ENCODE results near the gene VTI1A. TPM values are rescaled to one million over a fixed set of nuclear protein-coding genes. Genes with fewer than 3 reads are reported as not detected.

The VTI1A gene
- total and polyA plus RNA-seq, 9 donors = 8.8 to 23.5 (median 13.4) TPM

DNA sequence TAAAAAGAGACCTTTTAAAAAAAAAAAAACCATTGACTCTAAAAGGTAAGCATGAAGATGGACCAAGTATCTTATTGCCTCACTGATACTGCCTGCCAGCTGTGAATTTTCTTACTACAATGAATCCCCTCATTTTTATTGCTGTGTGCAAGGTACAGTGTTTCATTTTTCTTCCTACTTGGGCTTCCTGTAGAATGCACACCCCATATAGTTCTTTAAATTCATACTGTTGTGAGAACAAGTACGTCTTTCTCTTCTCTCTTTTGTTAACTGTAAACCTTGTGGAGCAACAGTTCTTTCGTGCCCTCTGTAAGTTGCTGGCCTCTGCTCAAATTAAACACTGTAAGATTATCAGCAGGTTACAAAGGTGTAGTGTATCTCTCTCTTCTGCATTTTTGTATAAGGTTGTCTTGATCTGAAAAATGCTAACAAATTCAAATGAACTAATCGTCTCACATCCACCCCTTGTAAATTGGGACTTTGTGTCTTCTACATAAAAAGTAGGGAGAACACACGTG, 105.6 kb downstream of the VTI1A start:
- H3K4me1 ChIP-seq (ENCODE audit: control insufficient read depth, insufficient read depth, low read length) = no peaks in the 10 kb centered on the region
- no peak overlapping the region for H3K4me3 ChIP-seq (ENCODE audit: low read length)
- no CpG with 5 or more reads among the region's 4 CpGs for WGBS (ENCODE audit: insufficient coverage)
- no peak for DNase-seq
- no peaks in the 10 kb centered on the region for H3K27me3 ChIP-seq (ENCODE audit: control insufficient read depth, insufficient read depth, low read length)
- no peak overlapping the region for H3K27ac ChIP-seq (ENCODE audit: low read length)
- H3K36me3 ChIP-seq (ENCODE audit: control insufficient read depth, insufficient read depth, low read length) = no peaks in the 10 kb centered on the region
- H3K9me3 ChIP-seq (replicated peaks; ENCODE audit: control insufficient read depth, low read depth, low read length) = no peaks in the 10 kb centered on the region

DNA sequence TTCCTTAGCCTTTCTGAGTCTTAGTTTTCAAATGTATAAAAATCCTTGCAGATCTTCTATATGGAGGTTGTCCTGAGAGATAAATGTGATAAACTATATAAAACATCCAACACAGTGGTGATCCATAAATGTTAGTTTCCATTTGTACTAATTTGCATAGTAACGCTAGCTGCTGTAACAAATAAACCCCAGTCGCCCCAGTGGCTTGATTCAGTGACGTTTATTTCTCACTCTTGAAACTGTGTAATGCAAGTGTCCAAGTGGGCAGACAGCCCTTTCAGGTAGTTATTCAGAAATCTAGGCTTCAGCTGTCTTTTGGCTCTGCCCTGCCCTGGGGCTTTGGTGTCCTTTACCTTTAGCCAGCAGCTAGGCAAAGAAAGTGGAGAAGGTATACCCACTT, 106.3 kb downstream of the VTI1A start:
- Histone ChIP-seq H3K4me1 (ENCODE audit: control insufficient read depth, insufficient read depth, low read length) (no peaks in the 10 kb centered on the region), H3K27me3 (ENCODE audit: control insufficient read depth, insufficient read depth, low read length) (no peaks in the 10 kb centered on the region), H3K27ac (ENCODE audit: low read length) (no peak overlapping the region), H3K4me3 (ENCODE audit: low read length) (no peak overlapping the region), H3K9me3 (replicated peaks; ENCODE audit: control insufficient read depth, low read depth, low read length) (no peaks in the 10 kb centered on the region), H3K36me3 (ENCODE audit: control insufficient read depth, insufficient read depth, low read length) (no peaks in the 10 kb centered on the region)
- WGBS (ENCODE audit: insufficient coverage) = 90% methylated on average over 3 of the region's 3 CpGs
- no peak for DNase-seq

DNA sequence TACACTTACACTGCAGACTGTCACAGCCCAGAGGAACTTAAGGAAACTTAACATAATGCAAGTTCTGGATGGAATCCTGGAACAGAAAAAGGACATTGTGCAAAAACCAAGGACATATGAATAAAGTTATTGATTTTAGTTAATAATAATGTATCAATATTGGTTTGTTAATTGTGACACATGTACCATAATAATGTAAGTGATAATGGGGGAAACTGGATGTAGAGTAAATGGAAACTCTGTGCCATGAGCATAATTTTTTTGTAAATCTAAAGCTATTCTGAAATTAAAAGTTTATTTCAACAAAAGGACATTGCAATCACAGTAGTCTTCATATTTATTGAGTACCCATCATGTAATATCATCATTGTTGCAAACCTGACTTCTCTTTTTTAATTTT, 107.2 kb downstream of the VTI1A start:
- H3K9me3 ChIP-seq (replicated peaks; ENCODE audit: control insufficient read depth, low read depth, low read length) = no peaks in the 10 kb centered on the region
- no peaks in the 10 kb centered on the region for H3K36me3 ChIP-seq (ENCODE audit: control insufficient read depth, insufficient read depth, low read length)
- no peak for DNase-seq
- H3K27me3 ChIP-seq (ENCODE audit: control insufficient read depth, insufficient read depth, low read length) = no peaks in the 10 kb centered on the region
- no peaks in the 10 kb centered on the region for H3K4me1 ChIP-seq (ENCODE audit: control insufficient read depth, insufficient read depth, low read length)
- H3K4me3 ChIP-seq (ENCODE audit: low read length) = no peak overlapping the region
- H3K27ac ChIP-seq (ENCODE audit: low read length) = no peak overlapping the region

- Histone ChIP-seq H3K4me1 (ENCODE audit: control insufficient read depth, insufficient read depth, low read length) (no peaks in the 10 kb centered on the region), H3K4me3 (ENCODE audit: low read length) (no peak overlapping the region), H3K36me3 (ENCODE audit: control insufficient read depth, insufficient read depth, low read length) (no peaks in the 10 kb centered on the region), H3K27me3 (ENCODE audit: control insufficient read depth, insufficient read depth, low read length) (no peaks in the 10 kb centered on the region), H3K27ac (ENCODE audit: low read length) (no peak overlapping the region), H3K9me3 (replicated peaks; ENCODE audit: control insufficient read depth, low read depth, low read length) (no peaks in the 10 kb centered on the region)
- no CpG with 5 or more reads among the region's 2 CpGs for WGBS (ENCODE audit: insufficient coverage)
- no peak for DNase-seq
These were observed 110.2 kb downstream of the VTI1A start for GRCh38 chr10:112557197-112557596.

DNA sequence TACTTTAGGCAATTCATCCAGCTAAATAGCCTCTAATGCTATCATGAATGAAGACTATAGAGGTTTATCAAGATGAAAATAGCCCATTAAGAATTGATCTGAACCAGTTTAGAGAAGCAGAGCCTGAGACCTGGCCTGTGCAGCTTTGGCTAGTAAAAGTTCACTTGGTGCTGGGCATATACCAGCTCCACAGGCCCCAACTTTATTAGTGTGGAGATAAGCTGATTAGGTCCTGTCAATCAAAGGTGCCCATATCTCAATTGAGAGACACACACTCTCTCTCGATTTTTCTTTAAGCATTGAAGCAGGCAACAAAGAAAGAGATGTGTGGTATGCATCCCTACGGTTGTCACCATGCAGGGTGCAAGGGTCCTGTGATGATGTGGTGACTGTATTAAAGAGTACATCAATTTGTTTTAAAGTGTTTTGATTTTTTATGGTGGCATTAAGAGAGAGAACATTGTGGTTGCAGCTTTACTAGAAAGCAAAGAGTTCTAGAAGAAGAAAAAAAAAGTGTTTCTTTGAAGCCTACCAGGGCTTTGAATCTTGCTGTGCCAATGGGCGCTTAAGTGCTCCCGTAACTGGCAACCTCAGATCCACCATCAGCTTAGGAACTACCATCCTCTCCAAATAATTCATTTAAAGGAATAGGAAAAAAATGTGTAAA, 111.6 kb downstream of the VTI1A start:
- H3K27ac ChIP-seq (ENCODE audit: low read length) = no peak overlapping the region
- no peaks in the 10 kb centered on the region for H3K27me3 ChIP-seq (ENCODE audit: control insufficient read depth, insufficient read depth, low read length)
- no peaks in the 10 kb centered on the region for H3K9me3 ChIP-seq (replicated peaks; ENCODE audit: control insufficient read depth, low read depth, low read length)
- no peaks in the 10 kb centered on the region for H3K36me3 ChIP-seq (ENCODE audit: control insufficient read depth, insufficient read depth, low read length)
- DNase-seq = no peak
- no peak overlapping the region for H3K4me3 ChIP-seq (ENCODE audit: low read length)
- H3K4me1 ChIP-seq (ENCODE audit: control insufficient read depth, insufficient read depth, low read length) = no peaks in the 10 kb centered on the region
- WGBS (ENCODE audit: insufficient coverage) = 88% methylated on average over 1 of the region's 4 CpGs

DNA sequence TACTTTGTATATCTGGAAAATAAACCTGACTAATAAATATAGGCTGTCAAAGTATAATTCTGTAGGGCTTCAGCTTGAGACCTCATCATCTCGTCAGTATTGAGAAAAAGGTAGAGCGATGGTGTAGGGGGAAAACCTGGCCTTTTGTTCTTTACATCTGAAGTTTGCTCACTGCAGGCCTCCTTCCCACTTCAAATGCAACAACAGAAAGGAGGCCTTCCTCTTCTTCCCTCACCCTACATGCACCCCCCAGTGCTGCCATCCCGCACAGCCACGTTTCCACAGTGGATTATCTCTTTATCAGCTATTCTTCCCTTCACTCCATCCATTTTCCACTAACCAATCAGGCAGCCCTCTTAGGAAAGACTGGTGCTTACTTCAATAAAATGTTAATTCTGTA, 112.3 kb downstream of the VTI1A start:
- Histone ChIP-seq H3K4me1 (ENCODE audit: control insufficient read depth, insufficient read depth, low read length) (no peaks in the 10 kb centered on the region), H3K27ac (ENCODE audit: low read length) (no peak overlapping the region), H3K4me3 (ENCODE audit: low read length) (no peak overlapping the region), H3K36me3 (ENCODE audit: control insufficient read depth, insufficient read depth, low read length) (no peaks in the 10 kb centered on the region), H3K27me3 (ENCODE audit: control insufficient read depth, insufficient read depth, low read length) (no peaks in the 10 kb centered on the region), H3K9me3 (replicated peaks; ENCODE audit: control insufficient read depth, low read depth, low read length) (no peaks in the 10 kb centered on the region)
- DNase-seq = no peak
- 75% methylated on average over 2 of the region's 4 CpGs for WGBS (ENCODE audit: insufficient coverage)

GRCh38 chr10:112562122-112562521, 115.1 kb downstream of the VTI1A start:
- no peaks in the 10 kb centered on the region for H3K27me3 ChIP-seq (ENCODE audit: control insufficient read depth, insufficient read depth, low read length)
- H3K9me3 ChIP-seq (replicated peaks; ENCODE audit: control insufficient read depth, low read depth, low read length) = no peaks in the 10 kb centered on the region
- H3K36me3 ChIP-seq (ENCODE audit: control insufficient read depth, insufficient read depth, low read length) = no peaks in the 10 kb centered on the region
- DNase-seq = no peak
- no peak overlapping the region for H3K27ac ChIP-seq (ENCODE audit: low read length)
- H3K4me1 ChIP-seq (ENCODE audit: control insufficient read depth, insufficient read depth, low read length) = no peaks in the 10 kb centered on the region
- no peak overlapping the region for H3K4me3 ChIP-seq (ENCODE audit: low read length)
- no CpG with 5 or more reads among the region's 3 CpGs for WGBS (ENCODE audit: insufficient coverage)

DNA sequence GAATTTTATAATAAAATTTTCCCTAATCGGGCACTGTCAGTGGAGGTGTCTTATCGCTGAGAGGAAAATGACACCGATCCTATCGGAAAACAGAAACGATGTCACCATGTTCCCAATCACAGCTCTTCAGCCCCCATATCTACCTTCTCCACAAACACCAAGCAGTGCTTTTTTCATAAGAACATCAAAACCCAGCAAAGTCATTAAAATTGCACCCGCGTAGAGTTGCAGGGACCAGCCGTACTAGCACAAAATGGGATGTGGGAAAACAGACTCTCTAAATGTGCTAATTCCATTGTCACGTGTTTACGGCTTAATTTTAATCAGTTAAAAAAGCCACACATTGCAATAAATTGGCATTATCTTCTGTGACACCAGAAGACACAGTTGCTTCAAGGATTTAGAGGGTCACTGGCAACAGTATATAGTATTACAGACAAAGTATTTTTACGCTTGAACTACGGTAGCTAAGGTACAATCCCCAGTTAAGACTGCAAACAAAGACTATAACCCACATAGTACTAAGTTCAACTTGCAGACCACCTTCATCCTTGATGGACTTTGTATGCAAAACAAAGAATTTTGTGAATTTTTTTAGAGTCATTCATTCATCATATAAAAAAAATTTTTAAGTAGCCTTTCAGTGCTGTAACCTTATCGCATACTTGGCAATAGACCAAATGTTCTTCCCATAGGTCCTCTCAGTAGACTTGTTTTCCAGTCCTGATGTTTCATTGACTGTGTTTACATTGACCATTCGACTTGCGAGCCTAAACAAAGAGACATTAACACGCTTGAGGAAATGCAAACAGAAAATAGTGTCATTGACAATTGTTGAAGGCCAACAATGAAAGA, 116.0 kb downstream of the VTI1A start:
- DNase-seq = peak; percentile 29
- WGBS (ENCODE audit: insufficient coverage) = 95% methylated on average over 4 of the region's 16 CpGs
- no peaks in the 10 kb centered on the region for H3K4me1 ChIP-seq (ENCODE audit: control insufficient read depth, insufficient read depth, low read length)

DNA sequence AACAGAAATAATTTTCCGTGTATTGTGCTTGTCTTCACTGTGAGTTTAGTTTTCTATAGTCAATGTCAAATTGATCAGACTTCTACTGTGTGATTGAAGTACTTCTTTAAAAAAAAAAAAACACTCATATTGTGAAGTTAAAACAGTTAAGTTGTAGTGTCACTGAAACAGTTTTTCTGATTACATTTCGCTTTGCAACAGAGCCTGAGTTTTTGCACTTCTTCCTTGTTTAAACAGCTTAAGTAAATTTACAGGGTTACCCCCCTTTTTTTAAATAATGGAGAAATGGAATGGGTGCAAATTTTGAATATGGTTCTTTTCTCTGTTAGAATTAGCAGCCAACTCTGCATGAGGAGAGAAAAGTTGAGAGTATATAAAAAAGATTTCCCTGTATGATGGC, 117.3 kb downstream of the VTI1A start:
- WGBS (ENCODE audit: insufficient coverage) = no CpG with 5 or more reads among the region's 2 CpGs
- no peaks in the 10 kb centered on the region for H3K4me1 ChIP-seq (ENCODE audit: control insufficient read depth, insufficient read depth, low read length)
- no peaks in the 10 kb centered on the region for H3K27me3 ChIP-seq (ENCODE audit: control insufficient read depth, insufficient read depth, low read length)
- no peaks in the 10 kb centered on the region for H3K36me3 ChIP-seq (ENCODE audit: control insufficient read depth, insufficient read depth, low read length)
- H3K27ac ChIP-seq (ENCODE audit: low read length) = no peak overlapping the region
- DNase-seq = no peak
- H3K9me3 ChIP-seq (replicated peaks; ENCODE audit: control insufficient read depth, low read depth, low read length) = no peaks in the 10 kb centered on the region
- H3K4me3 ChIP-seq (ENCODE audit: low read length) = no peak overlapping the region

More for the DNA sequence above, 116.0 kb downstream of the VTI1A start:
- no peaks in the 10 kb centered on the region for H3K27me3 ChIP-seq (ENCODE audit: control insufficient read depth, insufficient read depth, low read length)
- no peak overlapping the region for H3K4me3 ChIP-seq (ENCODE audit: low read length)
- no peak overlapping the region for H3K27ac ChIP-seq (ENCODE audit: low read length)
- no peaks in the 10 kb centered on the region for H3K36me3 ChIP-seq (ENCODE audit: control insufficient read depth, insufficient read depth, low read length)
- no peaks in the 10 kb centered on the region for H3K9me3 ChIP-seq (replicated peaks; ENCODE audit: control insufficient read depth, low read depth, low read length)

DNA sequence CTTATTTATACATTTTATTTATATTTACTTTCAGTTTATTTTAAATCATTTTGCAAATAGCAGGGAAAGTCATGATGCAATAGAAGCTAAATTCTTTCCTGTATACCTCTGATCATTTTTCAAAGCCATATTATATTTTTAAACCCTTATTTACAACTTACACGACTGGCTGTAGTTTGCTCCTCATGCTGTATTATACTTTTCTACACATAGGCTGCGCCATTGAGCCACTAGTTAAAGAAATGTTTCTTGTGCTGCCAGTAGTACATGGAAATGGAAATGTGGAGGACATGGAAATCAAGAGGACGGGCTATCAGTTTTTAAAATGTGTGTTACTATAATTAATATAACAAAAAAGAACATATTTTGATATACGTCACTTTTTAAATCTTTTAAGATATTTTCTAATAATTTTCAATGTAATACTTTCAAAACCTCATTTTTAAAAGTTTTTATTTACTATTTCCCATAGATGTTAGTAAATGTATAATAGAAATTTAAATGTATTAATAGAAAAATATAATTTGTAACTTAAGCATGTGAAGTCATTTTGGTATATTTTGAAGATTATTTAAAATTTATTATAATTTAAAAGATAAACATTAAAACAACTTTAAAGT, 118.5 kb downstream of the VTI1A start:
- peak; percentile 82 for DNase-seq
- no CpG with 5 or more reads among the region's 4 CpGs for WGBS (ENCODE audit: insufficient coverage)
- H3K4me1 ChIP-seq (ENCODE audit: control insufficient read depth, insufficient read depth, low read length) = no peaks in the 10 kb centered on the region
- no peaks in the 10 kb centered on the region for H3K9me3 ChIP-seq (replicated peaks; ENCODE audit: control insufficient read depth, low read depth, low read length)
- no peak overlapping the region for H3K27ac ChIP-seq (ENCODE audit: low read length)
- no peak overlapping the region for H3K4me3 ChIP-seq (ENCODE audit: low read length)
- H3K27me3 ChIP-seq (ENCODE audit: control insufficient read depth, insufficient read depth, low read length) = no peaks in the 10 kb centered on the region
- H3K36me3 ChIP-seq (ENCODE audit: control insufficient read depth, insufficient read depth, low read length) = no peaks in the 10 kb centered on the region
